Lower lobe of right lung (tissue), 2 donors: Measurements from ENCODE around the gene FYB2. TPM values are rescaled to one million over a fixed set of nuclear protein-coding genes. Genes with fewer than 3 reads are reported as not detected.
A peak's percentile ranks its signal among the peaks of the same experiment; 100 is the strongest.

Experiments
- ATAC-seq, 2 donors: fragments of 200-7000 bp; cut with Tn5 transposase; one replicate each; pipeline ENCODE4 v1.9.1; 2020 to 2022; ENCODE audit warnings: mild to moderate bottlenecking in 2 of 2, moderate library complexity in 2 of 2
- DNase-seq: peaks from one replicate; pipeline ENCODE4 v3.0.0-alpha.2; 2020
- H3K27ac ChIP-seq: fragments of 200-600 bp; one replicate; pipeline ENCODE4 v1.8.0; 2022
- H3K27me3 ChIP-seq: fragments of 200-600 bp; one replicate; pipeline ENCODE4 v1.8.0; 2022; ENCODE audit warnings: low read depth
- H3K36me3 ChIP-seq: fragments of 200-600 bp; one replicate; pipeline ENCODE4 v1.8.0; 2022; ENCODE audit warnings: mild to moderate bottlenecking
- H3K4me1 ChIP-seq: fragments of 200-600 bp; one replicate; pipeline ENCODE4 v1.8.0; 2022
- H3K4me3 ChIP-seq: fragments of 200-600 bp; one replicate; pipeline ENCODE4 v1.8.0; 2022; ENCODE audit warnings: mild to moderate bottlenecking
- H3K9me3 ChIP-seq: fragments of 200-600 bp; one replicate; pipeline ENCODE4 v1.8.0; 2022
- intact Hi-C: fragments of 100-400 bp; cut with DNase I; formaldehyde crosslinking; loops from one replicate; pipeline ENCODE4 v1.11.0; 2022
- total RNA-seq: library from RNA; stranded (reverse); fragmentation: NEBNext Ultra II Directional; extraction: Animal tissue kit (Norgen Biotek cat#: 25700); gene quantifications from one replicate; pipeline ENCODE4 v1.2.1, GENCODE V29; 2021
- TF ChIP-seq, protein P1 (sequence below): fragments of 200-600 bp; IDR thresholded peaks from one replicate; pipeline ENCODE4 v1.8.0; 2022; ENCODE audit warnings: antibody characterized with exemption, mild to moderate bottlenecking
- donor health status: DM: no; HTN: yes; CAD: no; lungs with severe emphysema.

The FYB2 gene
- total RNA-seq, 1 donor from 2014 or later: 3.8 TPM

DNA sequence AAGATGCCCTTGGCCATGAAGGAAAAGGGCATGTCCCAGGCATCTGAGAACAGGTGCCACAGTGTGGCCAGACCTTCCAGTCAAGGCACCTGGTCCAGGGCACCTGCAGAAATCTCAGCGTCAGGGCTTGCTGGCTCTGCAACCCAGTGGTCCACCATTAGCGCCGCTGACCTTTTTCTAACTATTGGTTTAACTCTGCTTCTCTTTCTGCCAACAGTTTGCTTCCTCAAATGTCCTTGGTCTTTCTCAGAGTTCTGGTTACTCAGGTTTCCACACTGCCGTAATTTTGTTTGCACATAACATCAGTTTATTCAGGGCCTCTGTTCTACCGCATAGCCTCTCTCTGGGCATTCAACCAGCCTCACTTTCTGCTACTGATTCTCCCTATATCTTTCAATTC, 16.5 kb upstream of the FYB2 start:
- no peak overlapping the region for H3K4me3 ChIP-seq
- H3K4me1 ChIP-seq: no peaks in the 10 kb centered on the region
- no peaks in the 10 kb centered on the region for H3K9me3 ChIP-seq
- intact Hi-C loops: no loop called here
- no peak overlapping the region for H3K27ac ChIP-seq
- ATAC-seq (no peak), DNase-seq (no peak)
- no peaks in the 10 kb centered on the region for H3K36me3 ChIP-seq
- peaks cover 9% of the 10 kb centered on the region for H3K27me3 ChIP-seq
- TF ChIP-seq, protein P1, sequence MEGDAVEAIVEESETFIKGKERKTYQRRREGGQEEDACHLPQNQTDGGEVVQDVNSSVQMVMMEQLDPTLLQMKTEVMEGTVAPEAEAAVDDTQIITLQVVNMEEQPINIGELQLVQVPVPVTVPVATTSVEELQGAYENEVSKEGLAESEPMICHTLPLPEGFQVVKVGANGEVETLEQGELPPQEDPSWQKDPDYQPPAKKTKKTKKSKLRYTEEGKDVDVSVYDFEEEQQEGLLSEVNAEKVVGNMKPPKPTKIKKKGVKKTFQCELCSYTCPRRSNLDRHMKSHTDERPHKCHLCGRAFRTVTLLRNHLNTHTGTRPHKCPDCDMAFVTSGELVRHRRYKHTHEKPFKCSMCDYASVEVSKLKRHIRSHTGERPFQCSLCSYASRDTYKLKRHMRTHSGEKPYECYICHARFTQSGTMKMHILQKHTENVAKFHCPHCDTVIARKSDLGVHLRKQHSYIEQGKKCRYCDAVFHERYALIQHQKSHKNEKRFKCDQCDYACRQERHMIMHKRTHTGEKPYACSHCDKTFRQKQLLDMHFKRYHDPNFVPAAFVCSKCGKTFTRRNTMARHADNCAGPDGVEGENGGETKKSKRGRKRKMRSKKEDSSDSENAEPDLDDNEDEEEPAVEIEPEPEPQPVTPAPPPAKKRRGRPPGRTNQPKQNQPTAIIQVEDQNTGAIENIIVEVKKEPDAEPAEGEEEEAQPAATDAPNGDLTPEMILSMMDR: no peak

DNA sequence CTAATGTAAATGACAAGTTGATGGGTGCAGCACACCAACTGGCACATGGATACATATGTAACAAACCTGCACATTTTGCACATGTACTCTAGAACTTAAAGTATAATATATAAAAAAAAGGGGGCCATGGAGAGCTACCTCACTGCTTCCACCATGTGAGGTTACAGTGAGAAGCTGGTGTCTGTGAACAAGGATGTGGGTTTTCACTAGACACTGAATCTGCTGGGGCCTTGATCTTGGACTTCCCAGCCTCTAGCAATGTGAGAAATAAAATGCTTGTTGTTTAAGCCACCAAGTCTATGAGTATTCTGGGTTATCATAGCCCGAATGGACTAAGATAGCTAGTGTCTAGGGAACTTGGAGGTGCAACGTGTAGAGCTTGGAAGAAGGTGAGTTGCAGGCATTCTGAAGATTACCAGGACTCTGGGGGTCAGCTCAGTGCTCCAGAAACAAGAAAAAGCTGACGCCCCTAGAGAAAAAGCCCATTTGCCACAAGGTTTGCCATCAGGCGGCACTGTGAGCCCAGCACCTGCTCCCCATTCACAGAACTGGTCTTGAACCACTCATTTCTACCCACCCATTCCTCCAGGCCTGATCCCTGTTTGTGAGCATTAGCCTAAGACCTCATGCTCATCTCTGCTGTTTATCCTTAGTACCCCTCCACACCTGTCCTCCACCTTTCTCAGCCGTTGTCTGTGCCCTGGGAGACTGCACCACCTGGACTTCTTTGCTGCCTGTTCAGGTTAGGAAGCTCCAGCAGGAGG, 15.1 kb upstream of the FYB2 start:
- TF ChIP-seq, protein P1: no peak
- peaks cover 9% of the 10 kb centered on the region for H3K27me3 ChIP-seq
- no peak overlapping the region for H3K4me3 ChIP-seq
- no peaks in the 10 kb centered on the region for H3K4me1 ChIP-seq
- H3K27ac ChIP-seq: no peak overlapping the region
- no peaks in the 10 kb centered on the region for H3K36me3 ChIP-seq
- DNase-seq (no peak), ATAC-seq (no peak)
- intact Hi-C loops: no loop called here
- no peaks in the 10 kb centered on the region for H3K9me3 ChIP-seq

DNA sequence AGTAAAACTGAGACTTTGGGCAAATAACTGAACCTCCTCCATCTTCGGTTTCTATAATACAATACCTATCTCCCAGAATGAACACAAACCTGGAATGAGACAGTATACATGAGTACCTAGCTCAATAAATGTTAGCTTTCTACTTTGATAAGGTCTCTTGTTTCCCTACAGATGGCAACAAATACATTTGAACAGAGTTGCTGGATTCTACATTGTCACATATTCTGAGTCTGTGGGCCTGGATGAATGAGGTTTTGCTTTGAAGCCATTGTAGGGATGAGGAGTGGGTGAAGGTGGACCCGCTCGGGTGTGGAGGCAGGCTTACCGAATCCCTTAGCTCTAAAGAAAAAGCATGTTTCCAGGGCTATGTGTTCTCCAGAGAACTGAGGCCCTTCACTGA, 13.9 kb upstream of the FYB2 start:
- intact Hi-C loops: no loop called here
- H3K27me3 ChIP-seq: peaks cover 14% of the 10 kb centered on the region
- H3K4me3 ChIP-seq: no peak overlapping the region

DNA sequence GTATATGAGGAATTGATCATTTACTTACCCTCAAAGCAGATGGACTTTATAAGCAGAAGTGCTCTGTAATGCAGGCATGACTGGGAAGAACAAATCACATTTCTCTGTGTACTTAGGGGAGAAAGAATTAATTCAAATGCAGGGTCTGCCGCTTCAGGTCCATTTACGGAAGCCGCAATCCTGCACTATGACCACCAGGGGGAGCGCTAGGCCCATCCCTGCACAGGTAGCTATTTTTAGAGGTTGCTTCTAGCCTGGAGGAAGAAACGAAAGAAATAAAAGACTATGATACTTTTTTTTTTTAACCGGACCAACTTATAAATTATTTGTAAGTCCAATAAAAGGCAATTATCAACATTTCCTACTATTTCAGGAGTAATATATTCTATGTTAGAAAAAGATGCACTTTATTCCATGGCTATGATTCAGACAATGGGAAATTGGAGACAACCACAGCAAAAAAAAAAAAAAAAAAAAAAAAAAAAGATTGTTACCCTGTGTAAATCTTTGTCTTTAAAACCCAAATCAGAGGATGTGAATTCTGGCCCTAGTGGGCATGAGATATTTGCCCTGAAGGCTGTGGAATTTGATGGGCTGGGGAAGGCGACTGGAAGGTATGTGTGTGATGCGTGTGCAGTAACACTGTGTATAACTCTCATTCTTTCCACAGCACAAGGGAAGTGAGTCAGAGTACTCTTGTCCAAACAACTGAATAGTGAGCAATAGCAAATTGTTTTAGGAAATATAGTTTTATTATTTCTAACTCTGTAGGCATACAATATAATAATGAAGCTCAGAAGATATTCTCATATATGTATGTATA, 12.9 kb upstream of the FYB2 start:
- no peaks in the 10 kb centered on the region for H3K36me3 ChIP-seq
- no peaks in the 10 kb centered on the region for H3K9me3 ChIP-seq
- no peak overlapping the region for H3K27ac ChIP-seq
- no peaks in the 10 kb centered on the region for H3K4me1 ChIP-seq
- peaks cover 14% of the 10 kb centered on the region for H3K27me3 ChIP-seq
- H3K4me3 ChIP-seq: no peak overlapping the region
- DNase-seq (peak; percentile 67), ATAC-seq (peak; percentile 84 to 85)
- TF ChIP-seq, protein P1: peak; percentile 95
- intact Hi-C loops: no loop called here

More for the DNA sequence above, 13.9 kb upstream of the FYB2 start:
- no peak for ATAC-seq
- no peak overlapping the region for H3K27ac ChIP-seq
- H3K9me3 ChIP-seq: no peaks in the 10 kb centered on the region
- H3K4me1 ChIP-seq: no peaks in the 10 kb centered on the region
- no peak for DNase-seq
- TF ChIP-seq, protein P1: no peak
- no peaks in the 10 kb centered on the region for H3K36me3 ChIP-seq

DNA sequence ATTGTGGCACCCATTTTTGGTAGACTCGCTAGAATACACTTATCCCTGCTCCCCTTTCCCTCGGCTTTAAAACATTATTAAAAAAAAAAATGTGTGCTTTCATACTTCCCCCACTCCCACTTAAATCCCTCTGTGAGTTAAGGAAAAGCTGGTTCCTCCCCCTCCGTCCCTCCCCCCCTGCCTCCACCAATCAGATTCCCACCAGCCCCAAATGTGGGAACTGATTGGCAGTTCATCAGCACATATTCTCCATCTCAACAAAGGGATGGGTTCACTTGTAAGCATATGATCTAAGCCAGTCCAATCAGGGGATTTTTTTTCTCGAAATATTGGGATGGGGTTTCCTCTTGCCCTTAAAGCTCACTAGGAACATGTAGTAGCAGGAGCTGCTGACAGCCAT, 10.8 kb upstream of the FYB2 start:
- H3K4me3 ChIP-seq: no peak overlapping the region
- no peaks in the 10 kb centered on the region for H3K4me1 ChIP-seq
- intact Hi-C loops: no loop called here
- H3K27ac ChIP-seq: no peak overlapping the region
- ATAC-seq (no peak), DNase-seq (no peak)
- TF ChIP-seq, protein P1: no peak
- H3K36me3 ChIP-seq: no peaks in the 10 kb centered on the region
- peaks cover 14% of the 10 kb centered on the region for H3K27me3 ChIP-seq
- no peaks in the 10 kb centered on the region for H3K9me3 ChIP-seq
